DOHH2 (cell line): ENCODE results near the gene GABRG3.

ENCODE experiments used
- H3F3A ChIP-seq: fragments of 200-600 bp; sonication (generic), shearing (Covaris generic); 2 replicates; pipeline ENCODE4 v1.6.0; 2016; ENCODE audit warnings: antibody characterized with exemption, mild to moderate bottlenecking; ENCODE audit not compliant: control insufficient read depth, insufficient read depth
- H3K27ac ChIP-seq: fragments of 200-600 bp; sonication (generic); 2 replicates; pipeline ENCODE4 v1.5.1; 2014; ENCODE audit warnings: low read depth, mild to moderate bottlenecking, low read length, moderate library complexity
- H3K27me3 ChIP-seq: fragments of 200-600 bp; sonication (generic); 2 replicates; pipeline ENCODE4 v1.6.1; 2014; ENCODE audit warnings: mild to moderate bottlenecking, low read length, mixed read lengths; ENCODE audit not compliant: control insufficient read depth
- H3K36me3 ChIP-seq: fragments of 200-600 bp; sonication (generic); 2 replicates; pipeline ENCODE4 v1.6.1; 2014; ENCODE audit warnings: mild to moderate bottlenecking, low read length, moderate library complexity, mixed read lengths; ENCODE audit not compliant: control insufficient read depth
- H3K4me1 ChIP-seq: fragments of 200-600 bp; sonication (generic); 2 replicates; pipeline ENCODE4 v1.6.1; 2014; ENCODE audit warnings: mild to moderate bottlenecking, low read length, mixed read lengths; ENCODE audit not compliant: control insufficient read depth
- H3K4me2 ChIP-seq: fragments of 200-600 bp; sonication (generic); 2 replicates; pipeline ENCODE4 v1.6.0; 2014; ENCODE audit warnings: mild to moderate bottlenecking, low read length, moderate library complexity
- H3K4me3 ChIP-seq: fragments of 200-600 bp; sonication (generic); 2 replicates; pipeline ENCODE4 v1.5.1; 2014; ENCODE audit warnings: mild to moderate bottlenecking, low read length, mixed read lengths
- H3K79me2 ChIP-seq: fragments of 200-600 bp; sonication (generic); 2 replicates; pipeline ENCODE4 v1.6.1; 2014; ENCODE audit warnings: mild to moderate bottlenecking, low read length, mixed read lengths; ENCODE audit not compliant: control insufficient read depth
- H3K9me2 ChIP-seq: fragments of 200-600 bp; sonication (generic); replicated peaks from 2 replicates; pipeline ENCODE4 v1.6.1; 2014; ENCODE audit warnings: mild to moderate bottlenecking, low read length, mixed read lengths; ENCODE audit not compliant: control insufficient read depth
- H3K9me3 ChIP-seq: fragments of 200-600 bp; sonication (generic); 2 replicates; pipeline ENCODE4 v1.6.1; 2014; ENCODE audit warnings: antibody characterized with exemption, low read length, mixed read lengths; ENCODE audit not compliant: control insufficient read depth, insufficient read depth
- H4K20me1 ChIP-seq: fragments of 200-600 bp; sonication (generic); 2 replicates; pipeline ENCODE4 v1.6.0; 2014; ENCODE audit warnings: low read depth, mild to moderate bottlenecking, antibody characterized with exemption, low read length, moderate library complexity; ENCODE audit not compliant: control insufficient read depth, insufficient read depth
- EZH2phosphoT487 ChIP-seq: fragments of 200-600 bp; sonication (generic); IDR thresholded peaks from 2 replicates; pipeline ENCODE4 v1.6.1; 2017; ENCODE audit warnings: borderline replicate concordance, mild to moderate bottlenecking, antibody characterized with exemption, low read length, moderate library complexity, mixed read lengths
- TF ChIP-seq, protein P1 (sequence below): fragments of 200-600 bp; sonication (generic); IDR thresholded peaks from one replicate; pipeline ENCODE4 v1.5.1; 2014; ENCODE audit warnings: antibody characterized with exemption, mild to moderate bottlenecking, low read depth, low read length; ENCODE audit not compliant: poor library complexity, severe bottlenecking

GABRG3 gene

DNA sequence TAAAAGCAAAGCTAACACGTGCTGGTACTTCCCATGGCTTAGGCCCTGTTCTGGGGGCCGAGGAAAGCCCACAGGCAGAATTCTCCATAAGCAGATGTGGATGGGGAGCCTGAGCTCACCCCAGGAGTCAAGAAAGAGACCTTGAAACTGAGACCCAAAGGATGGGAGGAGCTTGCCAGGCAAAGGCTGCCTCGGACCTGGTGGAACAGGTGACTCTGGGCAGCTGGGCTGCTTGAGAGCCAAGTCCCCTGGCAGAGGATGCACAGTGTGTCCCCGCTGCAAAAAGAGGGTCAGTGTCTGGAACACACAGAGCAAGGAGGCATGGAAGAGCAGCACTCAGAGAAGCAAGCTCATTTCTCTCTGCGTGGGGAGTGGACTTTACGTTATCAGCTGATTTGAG is 528.7 kb downstream of the GABRG3 start:
- Histone ChIP-seq H3K4me1 (no peaks in the 10 kb centered on the region), H3K79me2 (no peaks in the 10 kb centered on the region), H3K27ac (no peak overlapping the region), H3K36me3 (no peaks in the 10 kb centered on the region), H3K9me3 (peaks cover 13% of the 10 kb centered on the region; the same call in 1 of the 2 replicates), H3K9me2 (no peaks in the 10 kb centered on the region), H4K20me1 (no peaks in the 10 kb centered on the region), H3K27me3 (no peaks in the 10 kb centered on the region), H3F3A (no peaks in the 10 kb centered on the region), H3K4me2 (no peak overlapping the region), H3K4me3 (no peak overlapping the region)
- no peak for TF ChIP-seq EZH2phosphoT487
- TF ChIP-seq, protein P1, sequence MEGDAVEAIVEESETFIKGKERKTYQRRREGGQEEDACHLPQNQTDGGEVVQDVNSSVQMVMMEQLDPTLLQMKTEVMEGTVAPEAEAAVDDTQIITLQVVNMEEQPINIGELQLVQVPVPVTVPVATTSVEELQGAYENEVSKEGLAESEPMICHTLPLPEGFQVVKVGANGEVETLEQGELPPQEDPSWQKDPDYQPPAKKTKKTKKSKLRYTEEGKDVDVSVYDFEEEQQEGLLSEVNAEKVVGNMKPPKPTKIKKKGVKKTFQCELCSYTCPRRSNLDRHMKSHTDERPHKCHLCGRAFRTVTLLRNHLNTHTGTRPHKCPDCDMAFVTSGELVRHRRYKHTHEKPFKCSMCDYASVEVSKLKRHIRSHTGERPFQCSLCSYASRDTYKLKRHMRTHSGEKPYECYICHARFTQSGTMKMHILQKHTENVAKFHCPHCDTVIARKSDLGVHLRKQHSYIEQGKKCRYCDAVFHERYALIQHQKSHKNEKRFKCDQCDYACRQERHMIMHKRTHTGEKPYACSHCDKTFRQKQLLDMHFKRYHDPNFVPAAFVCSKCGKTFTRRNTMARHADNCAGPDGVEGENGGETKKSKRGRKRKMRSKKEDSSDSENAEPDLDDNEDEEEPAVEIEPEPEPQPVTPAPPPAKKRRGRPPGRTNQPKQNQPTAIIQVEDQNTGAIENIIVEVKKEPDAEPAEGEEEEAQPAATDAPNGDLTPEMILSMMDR, result no peak

DNA sequence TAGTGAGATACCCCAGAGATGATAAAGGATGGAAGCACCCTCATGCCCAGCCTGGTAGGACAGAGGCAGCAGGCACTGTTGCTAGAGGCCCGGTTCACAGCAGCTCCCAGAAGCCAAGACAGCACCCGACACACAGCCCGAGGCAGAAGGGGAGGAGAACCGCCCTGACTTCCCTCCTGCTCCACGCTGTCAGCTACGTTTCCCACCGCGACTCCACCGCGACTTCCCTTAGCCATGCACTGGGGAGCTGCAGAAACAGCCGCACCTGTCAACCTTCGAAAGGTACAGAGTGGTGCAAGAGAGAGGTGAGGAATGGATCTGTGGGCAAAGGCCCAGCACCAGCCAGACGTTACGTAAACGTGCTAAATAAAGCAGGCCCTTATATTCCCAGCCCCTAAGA is 529.2 kb downstream of the GABRG3 start:
- H3K27me3 ChIP-seq, result no peaks in the 10 kb centered on the region
- no peaks in the 10 kb centered on the region for H3K4me1 ChIP-seq
- H3K79me2 ChIP-seq, result no peaks in the 10 kb centered on the region
- no peaks in the 10 kb centered on the region for H4K20me1 ChIP-seq
- no peaks in the 10 kb centered on the region for H3K36me3 ChIP-seq
- H3K4me3 ChIP-seq, result no peak overlapping the region
- H3K4me2 ChIP-seq, result no peak overlapping the region
- no peaks in the 10 kb centered on the region for H3F3A ChIP-seq
- H3K27ac ChIP-seq, result no peak overlapping the region
- no peak for TF ChIP-seq EZH2phosphoT487
- TF ChIP-seq, protein P1, result no peak
- H3K9me2 ChIP-seq, result no peaks in the 10 kb centered on the region
- H3K9me3 ChIP-seq, result peaks cover 13% of the 10 kb centered on the region; the same call in 1 of the 2 replicates

- Histone ChIP-seq H3K9me3 (peaks cover 8% of the 10 kb centered on the region; the same call in 1 of the 2 replicates), H3F3A (no peaks in the 10 kb centered on the region), H3K36me3 (no peaks in the 10 kb centered on the region), H3K27me3 (no peaks in the 10 kb centered on the region), H3K4me1 (no peaks in the 10 kb centered on the region), H3K4me3 (no peak overlapping the region), H3K79me2 (no peaks in the 10 kb centered on the region), H3K9me2 (no peaks in the 10 kb centered on the region), H3K27ac (no peak overlapping the region), H3K4me2 (no peak overlapping the region), H4K20me1 (no peaks in the 10 kb centered on the region)
- TF ChIP-seq EZH2phosphoT487, result no peak
- TF ChIP-seq, protein P1, result no peak
Measured at GRCh38 chr15:27506752-27507151, 535.8 kb downstream of the GABRG3 start.
